ENCODE results near the gene ZMPSTE24.

ZMPSTE24 gene

DNA sequence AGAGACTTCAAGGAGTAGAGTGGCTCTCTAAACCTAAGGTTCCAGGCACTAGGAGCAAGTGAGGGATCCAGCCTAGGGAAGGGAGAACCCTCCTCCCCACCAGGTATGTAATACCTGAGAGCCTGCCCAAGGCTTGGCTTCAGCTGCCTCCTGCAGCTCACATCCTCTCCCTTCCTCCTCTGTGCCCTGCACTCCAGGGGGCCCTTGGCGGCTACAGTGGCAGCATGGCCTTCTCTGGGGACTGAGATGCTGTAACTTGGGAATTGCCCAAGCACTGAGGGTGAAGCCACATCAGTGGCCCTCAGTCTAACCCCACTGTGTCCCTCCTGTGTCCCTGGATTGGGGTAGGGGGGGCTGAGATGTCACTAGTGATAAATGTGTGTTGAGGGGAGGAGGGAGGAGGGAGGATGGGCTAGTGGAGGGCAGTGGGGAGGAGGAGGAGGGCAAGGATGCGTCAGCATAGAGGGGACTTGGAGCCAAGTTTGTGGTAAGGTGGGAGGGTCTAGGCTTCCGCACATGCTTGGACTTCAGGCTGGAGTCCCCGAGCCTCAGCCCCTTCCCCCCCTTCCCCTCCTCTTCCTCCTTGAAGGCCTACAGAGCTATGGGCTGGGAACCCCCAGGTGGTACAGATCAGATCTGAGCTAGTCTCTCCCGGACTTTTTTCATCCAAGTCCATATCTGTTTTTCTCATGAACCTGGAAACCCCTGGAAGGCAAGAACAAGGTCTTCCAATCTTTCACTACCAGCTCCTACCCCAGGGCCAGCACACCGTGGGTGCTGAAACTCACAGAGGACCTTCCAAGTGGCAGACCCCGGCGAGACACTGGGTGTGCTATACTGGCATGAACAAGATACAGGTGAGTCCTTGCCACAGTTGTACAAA is 41.6 kb downstream of the ZMPSTE24 start:
- DNase-seq, result no peak
- no peaks in the 10 kb centered on the region for H3K4me1 ChIP-seq (ENCODE audit: control insufficient read depth, low read depth, low read length)
- H3K23ac ChIP-seq (ENCODE audit: low read length), result no peak overlapping the region
- H3K79me1 ChIP-seq (ENCODE audit: low read length), result no peaks in the 10 kb centered on the region
- H3K79me2 ChIP-seq (ENCODE audit: control insufficient read depth, insufficient read depth, low read length), result no peaks in the 10 kb centered on the region
- H3K36me3 ChIP-seq (ENCODE audit: control insufficient read depth, insufficient read depth, low read length), result peaks cover 1% of the 10 kb centered on the region
- H3K18ac ChIP-seq (ENCODE audit: low read length), result no peak overlapping the region
- no peak overlapping the region for H3K4me2 ChIP-seq (ENCODE audit: low read length)
- H2BK120ac ChIP-seq (ENCODE audit: low read depth, low read length), result no peak overlapping the region
- no peak overlapping the region for H3K9ac ChIP-seq (ENCODE audit: low read length)
- no peak overlapping the region for H2AK5ac ChIP-seq (ENCODE audit: low read length)
- no peak overlapping the region for H4K8ac ChIP-seq (ENCODE audit: low read depth, low read length)
- no peak overlapping the region for H3K27ac ChIP-seq (ENCODE audit: low read depth, low read length)
- no CpG with 5 or more reads among the region's 8 CpGs for WGBS (ENCODE audit: extremely low coverage, insufficient coverage, low lambda C conversion rate)
- H3K56ac ChIP-seq (ENCODE audit: low read length), result no peak overlapping the region
- H2BK5ac ChIP-seq (ENCODE audit: low read length), result no peak overlapping the region
- no peak overlapping the region for H3K4me3 ChIP-seq (ENCODE audit: low read length)
- H4K5ac ChIP-seq (ENCODE audit: low read length), result no peak overlapping the region
- H3K4ac ChIP-seq (ENCODE audit: low read depth, low read length), result no peak overlapping the region
- no peak overlapping the region for H2BK15ac ChIP-seq (replicated peaks; ENCODE audit: low read depth)
- H3K27me3 ChIP-seq (ENCODE audit: insufficient read depth, low read length, poor library complexity), result no peaks in the 10 kb centered on the region

DNA sequence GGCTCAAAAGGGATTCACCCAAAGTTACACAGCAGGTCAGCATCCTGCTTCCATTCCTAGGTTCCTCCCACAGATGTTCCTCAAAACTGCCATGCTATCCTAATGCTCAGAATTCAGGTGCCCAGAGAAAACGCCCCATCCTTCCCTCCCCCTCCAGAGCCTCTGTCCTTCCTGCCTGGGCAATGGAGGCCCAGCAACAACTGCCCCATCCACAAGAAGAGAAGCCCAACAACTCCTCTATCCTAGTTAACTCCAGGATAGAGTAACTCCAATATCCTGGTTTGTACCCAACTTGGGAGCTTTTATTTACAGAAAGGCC is 42.2 kb downstream of the ZMPSTE24 start:
- Histone ChIP-seq H3K56ac (ENCODE audit: low read length) (no peak overlapping the region), H2AK5ac (ENCODE audit: low read length) (no peak overlapping the region), H3K79me1 (ENCODE audit: low read length) (no peaks in the 10 kb centered on the region), H3K36me3 (ENCODE audit: control insufficient read depth, insufficient read depth, low read length) (peaks cover 1% of the 10 kb centered on the region), H3K23ac (ENCODE audit: low read length) (no peak overlapping the region), H4K8ac (ENCODE audit: low read depth, low read length) (no peak overlapping the region), H2BK5ac (ENCODE audit: low read length) (no peak overlapping the region), H3K27me3 (ENCODE audit: insufficient read depth, low read length, poor library complexity) (no peaks in the 10 kb centered on the region), H3K9ac (ENCODE audit: low read length) (no peak overlapping the region), H2BK120ac (ENCODE audit: low read depth, low read length) (no peak overlapping the region), H3K79me2 (ENCODE audit: control insufficient read depth, insufficient read depth, low read length) (no peaks in the 10 kb centered on the region), H3K4me1 (ENCODE audit: control insufficient read depth, low read depth, low read length) (no peaks in the 10 kb centered on the region), H2BK15ac (replicated peaks; ENCODE audit: low read depth) (no peak overlapping the region), H3K18ac (ENCODE audit: low read length) (no peak overlapping the region), H4K5ac (ENCODE audit: low read length) (no peak overlapping the region), H3K27ac (ENCODE audit: low read depth, low read length) (no peak overlapping the region), H3K4me2 (ENCODE audit: low read length) (no peak overlapping the region), H3K4me3 (ENCODE audit: low read length) (no peak overlapping the region), H3K4ac (ENCODE audit: low read depth, low read length) (no peak overlapping the region)
- DNase-seq, result no peak
- no CpG with 5 or more reads among the region's 1 CpG for WGBS (ENCODE audit: extremely low coverage, insufficient coverage, low lambda C conversion rate)

DNA sequence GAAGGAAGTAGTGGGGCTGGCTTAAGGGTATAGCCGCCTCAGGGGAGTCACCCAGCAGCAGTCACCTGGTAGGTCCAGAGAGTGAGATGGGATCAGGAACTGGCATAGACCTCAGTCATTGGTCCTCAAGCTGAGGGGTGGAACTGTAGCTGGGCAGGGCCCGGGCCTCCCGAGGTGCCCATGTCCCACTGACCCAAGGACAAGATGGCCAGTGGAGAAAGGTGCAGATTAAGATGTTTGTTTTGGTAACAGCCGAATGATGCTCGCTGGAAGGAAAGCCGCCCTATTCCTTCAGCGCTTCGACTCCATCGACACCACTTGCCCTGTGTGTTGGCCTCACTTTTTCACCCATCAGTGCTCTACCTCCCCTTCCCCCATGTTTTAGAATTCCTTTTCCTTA is 42.6 kb downstream of the ZMPSTE24 start:
- Histone ChIP-seq H3K79me1 (ENCODE audit: low read length) (no peaks in the 10 kb centered on the region), H3K9ac (ENCODE audit: low read length) (no peak overlapping the region), H2BK120ac (ENCODE audit: low read depth, low read length) (no peak overlapping the region), H2BK5ac (ENCODE audit: low read length) (no peak overlapping the region), H3K4me2 (ENCODE audit: low read length) (no peak overlapping the region), H3K79me2 (ENCODE audit: control insufficient read depth, insufficient read depth, low read length) (no peaks in the 10 kb centered on the region), H3K27ac (ENCODE audit: low read depth, low read length) (no peak overlapping the region), H3K4ac (ENCODE audit: low read depth, low read length) (no peak overlapping the region), H3K56ac (ENCODE audit: low read length) (no peak overlapping the region), H3K18ac (ENCODE audit: low read length) (no peak overlapping the region), H3K23ac (ENCODE audit: low read length) (no peak overlapping the region), H3K27me3 (ENCODE audit: insufficient read depth, low read length, poor library complexity) (no peaks in the 10 kb centered on the region), H4K8ac (ENCODE audit: low read depth, low read length) (no peak overlapping the region), H3K36me3 (ENCODE audit: control insufficient read depth, insufficient read depth, low read length) (peaks cover 3% of the 10 kb centered on the region), H3K4me3 (ENCODE audit: low read length) (no peak overlapping the region), H3K4me1 (ENCODE audit: control insufficient read depth, low read depth, low read length) (no peaks in the 10 kb centered on the region), H2AK5ac (ENCODE audit: low read length) (no peak overlapping the region), H4K5ac (ENCODE audit: low read length) (no peak overlapping the region), H2BK15ac (replicated peaks; ENCODE audit: low read depth) (no peak overlapping the region)
- WGBS (ENCODE audit: extremely low coverage, insufficient coverage, low lambda C conversion rate), result no CpG with 5 or more reads among the region's 9 CpGs
- DNase-seq, result no peak

DNA sequence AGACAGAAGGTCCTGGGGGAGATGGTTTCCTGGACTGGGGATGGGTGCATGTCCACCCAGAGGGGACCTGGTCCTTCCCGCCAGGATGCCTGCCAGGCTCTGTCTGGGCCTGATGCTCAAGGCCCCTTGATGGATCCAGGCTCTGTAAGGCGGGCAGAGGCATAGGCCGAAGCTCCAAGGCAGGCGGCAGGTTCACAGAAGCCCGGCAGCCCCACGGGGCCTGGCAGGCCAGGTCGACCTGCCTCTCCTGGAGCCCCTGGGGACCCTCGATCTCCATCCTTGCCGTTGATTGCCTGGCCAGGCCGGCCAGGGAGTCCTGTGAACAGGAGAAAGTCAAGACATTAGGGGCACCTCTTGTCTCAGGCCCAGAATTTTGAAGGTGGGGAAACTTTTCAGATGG is 43.0 kb downstream of the ZMPSTE24 start:
- no peak for DNase-seq
- no peak overlapping the region for H2BK15ac ChIP-seq (replicated peaks; ENCODE audit: low read depth)
- H3K27ac ChIP-seq (ENCODE audit: low read depth, low read length), result no peak overlapping the region
- no peak overlapping the region for H3K18ac ChIP-seq (ENCODE audit: low read length)
- no peak overlapping the region for H3K56ac ChIP-seq (ENCODE audit: low read length)
- H2BK120ac ChIP-seq (ENCODE audit: low read depth, low read length), result no peak overlapping the region
- H3K9ac ChIP-seq (ENCODE audit: low read length), result no peak overlapping the region
- H2AK5ac ChIP-seq (ENCODE audit: low read length), result no peak overlapping the region
- WGBS (ENCODE audit: extremely low coverage, insufficient coverage, low lambda C conversion rate), result no CpG with 5 or more reads among the region's 10 CpGs
- no peaks in the 10 kb centered on the region for H3K27me3 ChIP-seq (ENCODE audit: insufficient read depth, low read length, poor library complexity)
- no peak overlapping the region for H3K4me2 ChIP-seq (ENCODE audit: low read length)
- no peaks in the 10 kb centered on the region for H3K79me2 ChIP-seq (ENCODE audit: control insufficient read depth, insufficient read depth, low read length)
- H3K4ac ChIP-seq (ENCODE audit: low read depth, low read length), result no peak overlapping the region
- no peak overlapping the region for H2BK5ac ChIP-seq (ENCODE audit: low read length)
- no peak overlapping the region for H3K4me3 ChIP-seq (ENCODE audit: low read length)
- no peaks in the 10 kb centered on the region for H3K4me1 ChIP-seq (ENCODE audit: control insufficient read depth, low read depth, low read length)
- H3K79me1 ChIP-seq (ENCODE audit: low read length), result no peaks in the 10 kb centered on the region
- peaks cover 3% of the 10 kb centered on the region for H3K36me3 ChIP-seq (ENCODE audit: control insufficient read depth, insufficient read depth, low read length)
- no peak overlapping the region for H4K8ac ChIP-seq (ENCODE audit: low read depth, low read length)
- no peak overlapping the region for H3K23ac ChIP-seq (ENCODE audit: low read length)
- no peak overlapping the region for H4K5ac ChIP-seq (ENCODE audit: low read length)

DNA sequence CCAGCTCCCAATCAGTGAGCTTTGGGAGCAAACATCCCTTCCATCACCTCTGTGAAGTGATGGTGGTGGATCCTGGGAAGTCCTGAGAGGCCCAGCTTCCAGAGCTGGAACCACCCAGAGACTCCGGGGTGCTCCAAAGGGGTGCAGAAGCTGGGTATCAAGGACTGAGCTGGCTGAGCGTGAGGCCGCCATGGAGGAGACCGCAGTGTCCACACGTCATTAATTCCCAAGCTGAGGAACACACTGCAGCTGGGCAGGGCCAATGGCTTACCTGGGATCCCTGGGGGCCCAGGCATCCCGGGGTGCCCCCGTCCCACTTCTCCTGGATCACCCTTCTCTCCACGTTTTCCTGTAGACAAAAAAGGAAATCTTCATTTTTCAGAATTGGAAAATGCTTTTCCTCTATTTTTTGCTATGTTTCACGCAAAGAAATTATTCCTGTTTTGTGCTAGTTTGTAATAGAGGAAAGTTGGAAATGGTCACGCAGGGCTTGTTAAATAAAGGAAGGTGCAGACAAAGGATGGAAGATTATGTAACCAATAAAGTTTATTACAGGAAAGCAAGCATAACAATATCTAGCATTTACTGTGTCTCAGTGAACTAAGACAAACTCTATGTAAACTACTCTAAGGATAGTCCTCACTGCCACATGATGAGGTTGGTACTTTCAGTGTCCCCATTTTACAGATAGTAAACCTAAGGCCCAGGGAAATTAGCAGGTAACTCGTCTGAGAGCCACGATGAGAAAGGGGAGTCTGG is 43.7 kb downstream of the ZMPSTE24 start:
- H2BK15ac ChIP-seq (replicated peaks; ENCODE audit: low read depth), result no peak overlapping the region
- H3K18ac ChIP-seq (ENCODE audit: low read length), result no peak overlapping the region
- no peak overlapping the region for H3K9ac ChIP-seq (ENCODE audit: low read length)
- H4K8ac ChIP-seq (ENCODE audit: low read depth, low read length), result no peak overlapping the region
- H2BK120ac ChIP-seq (ENCODE audit: low read depth, low read length), result no peak overlapping the region
- no peak for DNase-seq
- H3K36me3 ChIP-seq (ENCODE audit: control insufficient read depth, insufficient read depth, low read length), result peaks cover 3% of the 10 kb centered on the region
- H3K4me2 ChIP-seq (ENCODE audit: low read length), result no peak overlapping the region
- no peak overlapping the region for H2BK5ac ChIP-seq (ENCODE audit: low read length)
- H3K4me1 ChIP-seq (ENCODE audit: control insufficient read depth, low read depth, low read length), result no peaks in the 10 kb centered on the region
- H3K79me2 ChIP-seq (ENCODE audit: control insufficient read depth, insufficient read depth, low read length), result no peaks in the 10 kb centered on the region
- no peak overlapping the region for H3K27ac ChIP-seq (ENCODE audit: low read depth, low read length)
- H4K5ac ChIP-seq (ENCODE audit: low read length), result no peak overlapping the region
- WGBS (ENCODE audit: extremely low coverage, insufficient coverage, low lambda C conversion rate), result no CpG with 5 or more reads among the region's 12 CpGs
- H3K23ac ChIP-seq (ENCODE audit: low read length), result no peak overlapping the region
- H3K79me1 ChIP-seq (ENCODE audit: low read length), result no peaks in the 10 kb centered on the region
- no peak overlapping the region for H3K4ac ChIP-seq (ENCODE audit: low read depth, low read length)
- H3K4me3 ChIP-seq (ENCODE audit: low read length), result no peak overlapping the region
- H2AK5ac ChIP-seq (ENCODE audit: low read length), result no peak overlapping the region
- H3K27me3 ChIP-seq (ENCODE audit: insufficient read depth, low read length, poor library complexity), result no peaks in the 10 kb centered on the region
- no peak overlapping the region for H3K56ac ChIP-seq (ENCODE audit: low read length)

Data from mesendoderm (in vitro differentiated cells).